ENCODE measurements around the gene SLC12A5.

SLC12A5 gene

DNA sequence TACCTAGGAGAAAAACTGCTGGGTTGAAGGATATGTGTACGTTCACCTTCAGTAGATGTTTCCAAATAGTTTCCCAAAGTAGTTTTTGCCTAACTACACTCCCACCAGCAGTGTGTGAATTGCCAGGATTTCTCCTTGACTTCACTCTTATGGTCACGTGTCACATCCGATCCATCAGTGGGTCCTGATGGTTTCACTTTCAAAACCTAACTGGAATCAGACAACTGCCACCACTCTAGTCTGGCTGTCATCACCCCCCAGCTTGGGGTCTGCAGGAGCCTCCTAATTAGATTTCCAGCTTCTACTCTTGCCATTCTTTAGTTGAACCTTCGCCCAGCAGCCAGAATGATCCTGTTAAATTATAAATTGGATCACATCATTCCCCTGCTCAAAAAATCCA lies 8.5 kb upstream of the SLC12A5 start:
- Histone ChIP-seq H3K27ac (no peak overlapping the region), H3K4me3 (no peak overlapping the region)
- DNase-seq (ENCODE audit: low spot score) = no peak
- TF ChIP-seq, protein P1, sequence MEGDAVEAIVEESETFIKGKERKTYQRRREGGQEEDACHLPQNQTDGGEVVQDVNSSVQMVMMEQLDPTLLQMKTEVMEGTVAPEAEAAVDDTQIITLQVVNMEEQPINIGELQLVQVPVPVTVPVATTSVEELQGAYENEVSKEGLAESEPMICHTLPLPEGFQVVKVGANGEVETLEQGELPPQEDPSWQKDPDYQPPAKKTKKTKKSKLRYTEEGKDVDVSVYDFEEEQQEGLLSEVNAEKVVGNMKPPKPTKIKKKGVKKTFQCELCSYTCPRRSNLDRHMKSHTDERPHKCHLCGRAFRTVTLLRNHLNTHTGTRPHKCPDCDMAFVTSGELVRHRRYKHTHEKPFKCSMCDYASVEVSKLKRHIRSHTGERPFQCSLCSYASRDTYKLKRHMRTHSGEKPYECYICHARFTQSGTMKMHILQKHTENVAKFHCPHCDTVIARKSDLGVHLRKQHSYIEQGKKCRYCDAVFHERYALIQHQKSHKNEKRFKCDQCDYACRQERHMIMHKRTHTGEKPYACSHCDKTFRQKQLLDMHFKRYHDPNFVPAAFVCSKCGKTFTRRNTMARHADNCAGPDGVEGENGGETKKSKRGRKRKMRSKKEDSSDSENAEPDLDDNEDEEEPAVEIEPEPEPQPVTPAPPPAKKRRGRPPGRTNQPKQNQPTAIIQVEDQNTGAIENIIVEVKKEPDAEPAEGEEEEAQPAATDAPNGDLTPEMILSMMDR (IDR thresholded peaks at IDR 0.05) = no peak

DNA sequence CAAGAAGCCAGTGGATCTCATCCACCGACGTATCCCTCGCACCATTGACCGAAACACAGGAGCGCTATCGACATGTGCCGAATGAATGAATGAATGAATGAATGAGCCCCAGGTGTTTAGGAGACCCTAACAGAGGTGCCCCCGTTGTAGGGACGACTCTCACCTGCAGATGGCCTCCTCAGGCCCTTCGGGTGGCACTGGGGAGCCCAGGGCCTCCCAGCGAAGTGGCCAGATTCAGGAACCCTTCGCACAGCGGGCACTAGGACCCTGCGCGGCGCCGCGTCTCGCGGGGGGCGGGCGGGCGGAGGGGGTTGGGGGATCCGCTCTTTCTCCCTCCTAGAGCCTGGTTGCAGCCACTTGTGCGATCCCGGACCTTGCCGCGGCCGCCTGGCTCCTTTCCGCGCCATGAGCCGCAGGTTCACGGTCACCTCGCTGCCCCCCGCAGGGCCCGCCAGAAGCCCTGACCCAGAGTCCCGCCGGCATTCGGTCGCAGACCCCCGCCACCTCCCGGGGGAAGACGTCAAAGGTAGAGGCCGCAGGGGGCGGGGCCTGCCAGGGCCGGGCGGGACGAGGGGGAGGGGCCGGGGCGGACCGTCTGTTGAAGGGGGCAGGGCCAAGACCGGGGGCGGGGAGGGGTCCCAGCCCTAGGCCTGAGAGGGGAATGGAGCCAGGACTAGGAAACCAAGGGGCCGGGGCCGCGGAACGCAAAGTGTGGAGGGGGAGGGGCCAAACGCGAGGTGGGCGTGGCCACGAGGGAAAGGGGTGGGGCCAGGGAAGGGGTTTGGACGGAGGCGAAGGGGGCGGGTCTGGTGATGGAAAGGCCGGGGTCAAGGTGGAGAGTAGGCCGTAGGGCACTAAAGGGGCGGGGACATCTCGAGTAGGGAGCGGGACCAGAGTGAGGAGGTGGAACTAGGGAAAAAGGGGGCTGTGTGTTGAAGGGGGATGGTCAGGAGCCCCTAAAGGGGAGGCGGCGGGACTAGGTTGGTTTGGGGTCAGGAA lies 7.4 kb upstream of the SLC12A5 start:
- no peak for DNase-seq (ENCODE audit: low spot score)
- Histone ChIP-seq H3K27ac (no peak overlapping the region), H3K4me3 (peak overlapping the region; percentile 67)
- TF ChIP-seq, protein P1 (IDR thresholded peaks at IDR 0.05) = no peak

DNA sequence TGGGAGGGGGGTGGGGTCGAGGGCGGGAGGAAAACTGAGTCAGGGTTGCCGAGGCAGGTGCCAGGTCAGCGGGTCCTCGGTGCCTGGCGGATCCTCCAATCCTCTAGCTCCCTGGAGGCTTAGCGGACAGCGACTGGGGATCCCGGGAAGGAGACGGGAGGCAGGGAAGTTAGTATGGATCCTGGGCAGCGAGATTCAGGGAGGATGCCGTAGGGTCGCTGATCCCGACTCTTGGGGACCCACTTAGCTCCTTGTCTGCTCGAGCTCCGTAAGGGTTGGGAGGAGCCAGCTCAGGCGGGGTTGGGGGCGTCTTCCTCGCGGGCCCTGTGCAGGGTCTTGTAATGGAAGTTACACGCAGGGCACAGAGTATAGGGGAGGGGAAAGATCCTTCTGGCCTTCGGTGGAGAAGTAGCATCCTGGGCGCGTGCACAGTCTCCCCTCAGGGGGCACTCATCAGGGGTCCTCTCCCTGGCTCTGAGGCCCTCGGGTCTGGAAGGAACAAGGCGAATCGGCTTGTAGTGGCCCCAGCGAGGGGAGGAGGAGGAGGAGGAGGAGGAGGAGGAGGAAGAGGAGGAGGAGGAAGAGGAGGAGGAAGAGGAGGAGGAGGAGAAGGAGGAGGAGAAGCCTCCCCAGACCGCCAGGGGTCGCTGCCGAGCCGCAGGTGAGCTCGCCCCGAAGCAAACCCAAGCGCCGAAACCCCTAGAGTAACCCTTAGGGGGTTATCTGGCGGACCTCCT lies 6.4 kb upstream of the SLC12A5 start:
- no peak for DNase-seq (ENCODE audit: low spot score)
- Histone ChIP-seq H3K27ac (no peak overlapping the region), H3K4me3 (peak overlapping the region; percentile 67)
- TF ChIP-seq, protein P1 (IDR thresholded peaks at IDR 0.05) = peak; percentile 74

DNA sequence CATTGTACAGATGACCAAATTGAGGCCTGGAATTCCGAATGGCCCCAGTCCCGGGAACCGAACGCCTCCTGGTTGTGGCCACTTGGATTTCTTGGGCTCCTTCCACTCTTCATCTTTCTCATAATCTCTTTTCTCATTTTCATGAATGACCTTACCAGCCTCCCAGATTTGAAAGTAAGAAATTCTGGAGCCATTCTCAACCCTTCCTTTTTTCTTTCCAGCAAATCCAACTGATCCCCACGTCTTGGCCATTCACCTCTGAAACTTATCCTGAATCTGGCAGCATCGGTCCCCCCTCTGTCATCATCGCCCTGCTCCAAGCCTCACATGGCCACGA lies 5.9 kb upstream of the SLC12A5 start:
- Histone ChIP-seq H3K4me3 (no peak overlapping the region), H3K27ac (no peak overlapping the region)
- no peak for DNase-seq (ENCODE audit: low spot score)
- TF ChIP-seq, protein P1 (IDR thresholded peaks at IDR 0.05) = no peak

DNA sequence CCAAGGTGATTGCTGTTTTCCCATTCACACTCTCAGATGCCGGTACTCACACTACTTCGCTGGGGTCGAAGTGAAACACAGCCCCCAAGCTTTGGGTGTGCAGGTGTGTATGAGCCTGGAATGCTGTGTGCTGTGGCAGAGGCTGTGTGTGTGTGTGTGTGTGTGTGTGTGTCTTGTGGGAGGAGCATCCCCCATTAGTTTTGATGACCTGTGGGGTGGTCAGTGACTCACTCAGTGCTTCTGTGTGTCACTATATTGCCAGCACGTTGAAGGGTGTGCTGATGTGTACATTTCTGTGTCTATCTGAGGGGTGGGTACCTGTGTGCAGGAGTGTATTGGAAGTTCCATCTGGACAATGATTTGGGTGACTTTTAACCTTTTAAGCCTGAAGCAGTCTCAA lies 5.0 kb upstream of the SLC12A5 start:
- TF ChIP-seq, protein P1 (IDR thresholded peaks at IDR 0.05) = no peak
- H3K27ac ChIP-seq = no peak overlapping the region
- no peak for DNase-seq (ENCODE audit: low spot score)
- H3K4me3 ChIP-seq = no peak overlapping the region

DNA sequence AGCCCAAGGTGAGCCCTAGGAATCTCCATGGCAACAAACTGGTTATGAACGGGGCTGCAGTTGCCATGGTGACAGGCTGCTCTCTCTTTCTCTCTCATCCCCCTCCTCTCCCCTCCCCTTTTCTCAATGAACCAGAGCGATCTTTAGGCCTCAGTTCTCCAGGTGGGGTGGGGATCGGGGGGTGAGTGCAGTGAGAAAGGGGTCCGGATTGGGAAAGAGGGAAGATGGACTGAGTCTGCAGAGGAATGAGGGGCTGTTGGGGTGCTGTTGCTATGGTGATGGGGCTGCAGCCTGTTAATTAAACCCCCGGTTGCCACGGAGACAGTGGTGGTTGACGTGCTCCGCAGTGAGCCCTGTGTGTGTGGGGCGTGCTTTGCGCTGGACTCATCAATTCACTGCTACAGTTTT lies 3.6 kb upstream of the SLC12A5 start:
- TF ChIP-seq, protein P1 (IDR thresholded peaks at IDR 0.05) = no peak
- Histone ChIP-seq H3K27ac (no peak overlapping the region), H3K4me3 (no peak overlapping the region)
- no peak for DNase-seq (ENCODE audit: low spot score)

All from coronary artery (tissue), 2 donors.